Fibroblast of lung (primary cell): ENCODE measurements around the gene COL4A2.

ENCODE experiments used
- CTCF ChIP-seq, 2 donors: IDR thresholded peaks in 1 of 2; conservative IDR thresholded peaks in 1 of 2; 1 replicate in 1 of 2; 2 replicates in 1 of 2; pipeline ENCODE4 v1.5.1; 2011 to 2012; ENCODE audit warnings: low read length in 2 of 2, control low read depth in 1 of 2, inconsistent platforms in 1 of 2, low read depth in 1 of 2, mild to moderate bottlenecking in 1 of 2
- EZH2 ChIP-seq: IDR thresholded peaks from 2 replicates; pipeline ENCODE4 v1.5.1; 2012; ENCODE audit warnings: low read length, control low read depth, mild to moderate bottlenecking; ENCODE audit errors: missing control alignments

GRCh38 chr13:110294622-110295021, 12.5 kb upstream of the COL4A2 start:
- TF ChIP-seq CTCF (conservative IDR thresholded peaks at IDR 0.05 in 1 of 2, IDR thresholded peaks at IDR 0.05 in 1 of 2; ENCODE audit: low read depth in 1 of 2, low read length in 2 of 2) (no peak), EZH2 (no peak)
